HepG2 (cell line): Measurements from ENCODE around the gene SYTL1. TPM values are rescaled to one million over a fixed set of nuclear protein-coding genes. Genes with fewer than 3 reads are reported as not detected.

Experiments
- CC2D1A ChIP-seq: sonication (generic); formaldehyde crosslinking; IDR thresholded peaks from 2 replicates; pipeline ENCODE4 v1.8.1; 2023; ENCODE audit warnings: mild to moderate bottlenecking, missing genetic modification reagents
- CEBPG ChIP-seq: IDR thresholded peaks from 2 replicates; pipeline ENCODE4 v1.6.1; 2016
- LRRFIP1 ChIP-seq: sonication (generic); formaldehyde crosslinking; conservative IDR thresholded peaks from 2 replicates; pipeline ENCODE4 v1.4.0; 2020; ENCODE audit warnings: missing genetic modification reagents
- MAFG ChIP-seq: sonication (generic); formaldehyde crosslinking; IDR thresholded peaks from 2 replicates; pipeline ENCODE4 v1.5.1; 2020; ENCODE audit warnings: mild to moderate bottlenecking, missing genetic modification reagents
- NFIB ChIP-seq: sonication (generic); formaldehyde crosslinking; IDR thresholded peaks from 2 replicates; pipeline ENCODE4 v1.9.0; 2021; ENCODE audit warnings: missing genetic modification reagents, mild to moderate bottlenecking, borderline replicate concordance
- REST ChIP-seq, 2 experiments: IDR thresholded peaks; 2 replicates each; pipeline ENCODE4 v1.6.1; 2011 to 2012; ENCODE audit warnings: low read length in 2 of 2, borderline replicate concordance in 1 of 2, low read depth in 1 of 2, mild to moderate bottlenecking in 1 of 2, moderate library complexity in 1 of 2
- WIZ ChIP-seq: sonication (generic); formaldehyde crosslinking; IDR thresholded peaks from 2 replicates; pipeline ENCODE4 v1.5.1; 2020; ENCODE audit warnings: mild to moderate bottlenecking, missing genetic modification reagents
- ZFP62 ChIP-seq: sonication (generic); formaldehyde crosslinking; IDR thresholded peaks from 2 replicates; pipeline ENCODE4 v1.4.0; 2020; ENCODE audit warnings: missing genetic modification reagents
- ZFY ChIP-seq: sonication (generic); formaldehyde crosslinking; IDR thresholded peaks from 2 replicates; pipeline ENCODE4 v1.4.0; 2020; ENCODE audit warnings: missing genetic modification reagents
- ZNF136 ChIP-seq: sonication (generic); formaldehyde crosslinking; IDR thresholded peaks from 2 replicates; pipeline ENCODE4 v1.8.1; 2022; ENCODE audit warnings: low read depth, mild to moderate bottlenecking, moderate library complexity, missing genetic modification reagents
- ZNF512 ChIP-seq: sonication (generic); formaldehyde crosslinking; IDR thresholded peaks from 2 replicates; pipeline ENCODE4 v1.4.0; 2020; ENCODE audit warnings: mild to moderate bottlenecking, missing genetic modification reagents
- ZNF576 ChIP-seq: sonication (generic); formaldehyde crosslinking; IDR thresholded peaks from 2 replicates; pipeline ENCODE4 v1.4.0; 2020; ENCODE audit warnings: mild to moderate bottlenecking, missing genetic modification reagents
- ZNF687 ChIP-seq: sonication (generic); formaldehyde crosslinking; IDR thresholded peaks from 2 replicates; pipeline ENCODE4 v1.5.1; 2020; ENCODE audit warnings: mild to moderate bottlenecking, missing genetic modification reagents, moderate library complexity
- ZNF883 ChIP-seq: sonication (generic); formaldehyde crosslinking; IDR thresholded peaks from 2 replicates; pipeline ENCODE4 v1.5.1; 2020; ENCODE audit warnings: mild to moderate bottlenecking, missing genetic modification reagents; ENCODE audit errors: not compliant biosample characterization
- ZSCAN31 ChIP-seq: sonication (generic); formaldehyde crosslinking; IDR thresholded peaks from 2 replicates; pipeline ENCODE4 v1.5.0; 2020; ENCODE audit warnings: low read depth, mild to moderate bottlenecking, missing genetic modification reagents
- polyA plus RNA-seq, 8 experiments: library from polyadenylated mRNA; depleted of rRNA in 3 of 8; stranded (reverse) in 7 of 8; unstranded in 1 of 8; fragments of >200 nt; fragmentation: Illumina TruSeq in 4 of 8; extraction: Trizol in 4 of 8; gene quantifications; 2 replicates each; pipeline versions ENCODE4 v1.2.1 to v1.2.3, GENCODE V29; 2011 to 2016; ENCODE audit warnings: low read depth in 4 of 8, missing spikeins in 1 of 8, mixed read lengths in 1 of 8; ENCODE audit not compliant: insufficient read depth in 1 of 8
- total RNA-seq, 5 experiments: library from RNA; depleted of rRNA; stranded (reverse); fragments of >200 nt; fragmentation: Illumina TruSeq; extraction: Trizol; gene quantifications; 2 replicates each; pipeline ENCODE4 v1.2.3, GENCODE V29; 2016; ENCODE audit warnings: low read depth in 1 of 5

SYTL1 gene
- total and polyA plus RNA-seq, 2 of the 13 experiments (the other 11 are each of a cell fraction or from before 2014, with no cell fraction given): 11.1 to 17.8 TPM

- TF ChIP-seq ZNF136 (no peak), REST (IDR thresholded peaks at IDR 0.05; ENCODE audit: borderline replicate concordance in 1 of 2, low read depth in 1 of 2, low read length in 2 of 2) (no peak), ZNF512 (CRISPR knock-in tag) (no peak), ZSCAN31 (CRISPR knock-in tag) (no peak), ZNF883 (CRISPR knock-in tag) (no peak), LRRFIP1 (CRISPR knock-in tag) (no peak), ZFY (CRISPR knock-in tag) (peak; percentile 47; the same call in 1 of the 2 replicates), MAFG (CRISPR knock-in tag) (no peak), WIZ (no peak), CEBPG (no peak), ZNF687 (peak; percentile 75), NFIB (CRISPR knock-in tag) (no peak), ZFP62 (CRISPR knock-in tag) (no peak), ZNF576 (CRISPR knock-in tag) (no peak), CC2D1A (CRISPR knock-in tag) (no peak)
These were observed 9.1 kb downstream of the SYTL1 start (continued) for GRCh38 chr1:27350663-27351540.
